ENCODE measurements around the gene NOL4L. TPM values are rescaled to one million over a fixed set of nuclear protein-coding genes. Genes with fewer than 3 reads are reported as not detected.
A peak's percentile ranks its signal among the peaks of the same experiment; 100 is the strongest.
"Not testable (repeated sequence)": the region's sequence is repeated elsewhere in the genome, so short reads cannot be mapped to it uniquely, and the experiment has no call there.

NOL4L gene
- total RNA-seq, 2 experiments from 2014 or later, result 26.1 to 27.4 TPM

- peaks cover 4% of the 10 kb centered on the region for H3K4me1 Mint-ChIP-seq
- H3K27ac Mint-ChIP-seq, result no peak overlapping the region
- no peak for DNase-seq
- ChIA-PET POLR2A (no interaction called here), CTCF (interaction anchor here (0.9 kb wide), 1 partner anchor 16 kb away, joined by 3 read pairs; no protein-coding TSS in a partner anchor)
- H3K4me3 Mint-ChIP-seq, result no peak overlapping the region
- peaks cover 69% of the 10 kb centered on the region for H3K36me3 Mint-ChIP-seq (ENCODE audit: low read depth)
- H3K27me3 Mint-ChIP-seq, result no peaks in the 10 kb centered on the region
- no peaks in the 10 kb centered on the region for H3K9me3 Mint-ChIP-seq
Observed at GRCh38 chr20:32433311-32434021, 151.7 kb downstream of the NOL4L start.

GRCh38 chr20:32432277-32432676 is 152.9 kb downstream of the NOL4L start:
- no peak for DNase-seq
- H3K4me3 Mint-ChIP-seq, result no peak overlapping the region
- H3K36me3 Mint-ChIP-seq (ENCODE audit: low read depth), result peaks cover 76% of the 10 kb centered on the region
- no peaks in the 10 kb centered on the region for H3K27me3 Mint-ChIP-seq
- H3K4me1 Mint-ChIP-seq, result peaks cover 1% of the 10 kb centered on the region
- ChIA-PET POLR2A (no interaction called here), CTCF (interaction anchor here (0.6 to 1.9 kb wide), 2 partner anchors 10 to 265 kb away, joined by 3 to 6 read pairs; no protein-coding TSS in a partner anchor)
- peak overlapping the region; percentile 16 for H3K27ac Mint-ChIP-seq
- no peaks in the 10 kb centered on the region for H3K9me3 Mint-ChIP-seq

- H3K4me3 Mint-ChIP-seq, result no peak overlapping the region
- CTCF ChIA-PET, result interaction anchor here (1.3 to 1.9 kb wide), 2 partner anchors 8 to 9 kb away, joined by 3 to 6 read pairs; no protein-coding TSS in a partner anchor
- H3K36me3 Mint-ChIP-seq (ENCODE audit: low read depth), result peaks cover 73% of the 10 kb centered on the region
- POLR2A ChIA-PET, result no interaction called here
- H3K27me3 Mint-ChIP-seq, result no peaks in the 10 kb centered on the region
- peaks cover 1% of the 10 kb centered on the region for H3K4me1 Mint-ChIP-seq
- no peaks in the 10 kb centered on the region for H3K9me3 Mint-ChIP-seq
- H3K27ac Mint-ChIP-seq, result no peak overlapping the region
- DNase-seq, result no peak
Observed at GRCh38 chr20:32431457-32431856, 153.7 kb downstream of the NOL4L start.

GRCh38 chr20:32429745-32430360 is 155.3 kb downstream of the NOL4L start:
- peaks cover 72% of the 10 kb centered on the region for H3K36me3 Mint-ChIP-seq (ENCODE audit: low read depth)
- ChIA-PET CTCF (interaction anchor here (1.3 kb wide), 1 partner anchor 10 kb away, joined by 3 read pairs; no protein-coding TSS in a partner anchor), POLR2A (no interaction called here)

GRCh38 chr20:32429343-32429742 is 155.8 kb downstream of the NOL4L start:
- ChIA-PET CTCF (no interaction called here), POLR2A (no interaction called here)
- Mint-ChIP-seq H3K9me3 (no peaks in the 10 kb centered on the region), H3K27me3 (no peaks in the 10 kb centered on the region), H3K27ac (no peak overlapping the region), H3K4me3 (no peak overlapping the region), H3K36me3 (ENCODE audit: low read depth) (peaks cover 70% of the 10 kb centered on the region), H3K4me1 (peaks cover 1% of the 10 kb centered on the region)
- DNase-seq, result no peak

More at GRCh38 chr20:32429745-32430360, 155.3 kb downstream of the NOL4L start:
- Mint-ChIP-seq H3K4me1 (peaks cover 1% of the 10 kb centered on the region), H3K27me3 (no peaks in the 10 kb centered on the region), H3K27ac (no peak overlapping the region), H3K9me3 (no peaks in the 10 kb centered on the region), H3K4me3 (no peak overlapping the region)
- DNase-seq, result no peak

- H3K27me3 Mint-ChIP-seq, result no peaks in the 10 kb centered on the region
- no peak overlapping the region for H3K27ac Mint-ChIP-seq
- no peak overlapping the region for H3K4me3 Mint-ChIP-seq
- POLR2A ChIA-PET, result no interaction called here
- peaks cover 59% of the 10 kb centered on the region for H3K36me3 Mint-ChIP-seq (ENCODE audit: low read depth)
- H3K4me1 Mint-ChIP-seq, result peaks cover 1% of the 10 kb centered on the region
- no peaks in the 10 kb centered on the region for H3K9me3 Mint-ChIP-seq
- CTCF ChIA-PET, result interaction anchor here (0.8 to 1.5 kb wide), 3 partner anchors 10 to 334 kb away, joined by 3 to 4 read pairs (median 3); no protein-coding TSS in a partner anchor
- DNase-seq, result no peak
Observed at GRCh38 chr20:32427996-32428395, 157.1 kb downstream of the NOL4L start.

- peaks cover 28% of the 10 kb centered on the region for H3K36me3 Mint-ChIP-seq (ENCODE audit: low read depth)
- H3K4me1 Mint-ChIP-seq, result peaks cover 5% of the 10 kb centered on the region
- DNase-seq, result no peak
- ChIA-PET POLR2A (interaction anchor here (0.6 kb wide), 1 partner anchor 14 kb away, joined by 3 read pairs; no protein-coding TSS in a partner anchor), CTCF (interaction anchor here (0.8 to 2.1 kb wide), 2 partner anchors 10 to 26 kb away, joined by 3 to 6 read pairs; no protein-coding TSS in a partner anchor)
- no peaks in the 10 kb centered on the region for H3K27me3 Mint-ChIP-seq
- no peak overlapping the region for H3K4me3 Mint-ChIP-seq
- no peak overlapping the region for H3K27ac Mint-ChIP-seq
- no peaks in the 10 kb centered on the region for H3K9me3 Mint-ChIP-seq
Observed at GRCh38 chr20:32421290-32421689, 163.8 kb downstream of the NOL4L start.

- ChIA-PET CTCF (no interaction called here), POLR2A (no interaction called here)
- no peak overlapping the region for H3K4me3 Mint-ChIP-seq
- peaks cover 27% of the 10 kb centered on the region for H3K36me3 Mint-ChIP-seq (ENCODE audit: low read depth)
- H3K27ac Mint-ChIP-seq, result no peak overlapping the region
- no peaks in the 10 kb centered on the region for H3K9me3 Mint-ChIP-seq
- DNase-seq, result no peak
- H3K4me1 Mint-ChIP-seq, result peaks cover 25% of the 10 kb centered on the region
- no peaks in the 10 kb centered on the region for H3K27me3 Mint-ChIP-seq
Observed at GRCh38 chr20:32418376-32418775, 166.8 kb downstream of the NOL4L start.

- Mint-ChIP-seq H3K36me3 (ENCODE audit: low read depth) (peaks cover 30% of the 10 kb centered on the region), H3K4me3 (no peak overlapping the region), H3K9me3 (no peaks in the 10 kb centered on the region), H3K27ac (no peak overlapping the region), H3K27me3 (no peaks in the 10 kb centered on the region), H3K4me1 (peaks cover 38% of the 10 kb centered on the region)
- ChIA-PET CTCF (no interaction called here), POLR2A (no interaction called here)
- DNase-seq, result no peak
Observed at GRCh38 chr20:32416206-32416605, 168.9 kb downstream of the NOL4L start.

GRCh38 chr20:32415494-32415893 is 169.6 kb downstream of the NOL4L start:
- peaks cover 40% of the 10 kb centered on the region for H3K4me1 Mint-ChIP-seq
- H3K9me3 Mint-ChIP-seq, result no peaks in the 10 kb centered on the region
- CTCF ChIA-PET, result no interaction called here
- peaks cover 29% of the 10 kb centered on the region for H3K36me3 Mint-ChIP-seq (ENCODE audit: low read depth)
- POLR2A ChIA-PET, result no interaction called here
- DNase-seq, result no peak
- H3K27ac Mint-ChIP-seq, result peak overlapping the region; percentile 6
- H3K4me3 Mint-ChIP-seq, result no peak overlapping the region
- no peaks in the 10 kb centered on the region for H3K27me3 Mint-ChIP-seq

GRCh38 chr20:32411955-32412706 is 173.0 kb downstream of the NOL4L start:
- H3K9me3 Mint-ChIP-seq, result no peaks in the 10 kb centered on the region
- peak overlapping the region; percentile 19 for H3K27ac Mint-ChIP-seq
- no peak for DNase-seq
- peaks cover 55% of the 10 kb centered on the region for H3K4me1 Mint-ChIP-seq
- peaks cover 30% of the 10 kb centered on the region for H3K36me3 Mint-ChIP-seq (ENCODE audit: low read depth)
- no peak overlapping the region for H3K4me3 Mint-ChIP-seq
- ChIA-PET CTCF (interaction anchor here (0.7 to 0.9 kb wide), 2 partner anchors 58 to 1000 kb away, joined by 3 read pairs; no protein-coding TSS in a partner anchor), POLR2A (no interaction called here)
- no peaks in the 10 kb centered on the region for H3K27me3 Mint-ChIP-seq

- H3K27me3 Mint-ChIP-seq, CTCF ChIA-PET, H3K9me3 Mint-ChIP-seq: not testable (repeated sequence)
- peaks cover 42% of the 10 kb centered on the region for H3K4me1 Mint-ChIP-seq
- POLR2A ChIA-PET, result interaction anchor here (0.7 kb wide), 1 partner anchor 14 kb away, joined by 3 read pairs; no protein-coding TSS in a partner anchor
- peaks cover 28% of the 10 kb centered on the region for H3K36me3 Mint-ChIP-seq (ENCODE audit: low read depth)
- peak; percentile 71 for DNase-seq
- peak overlapping the region; percentile 3 for H3K4me3 Mint-ChIP-seq
- peak overlapping the region; percentile 84 for H3K27ac Mint-ChIP-seq
Observed at GRCh38 chr20:32407131-32407750, 177.9 kb downstream of the NOL4L start.

All from activated CD4-positive, alpha-beta T cell treated with anti-CD3 and anti-CD28 coated beads, Interleukin-2, amount 10 ng/mL, durations not matched to agents 7 days and 5 days (primary cell).